HG03442 (cell line): Measurements from ENCODE around the gene EXOC2.
"Not testable (repeated sequence)": the region's sequence is repeated elsewhere in the genome, so short reads cannot be mapped to it uniquely, and the experiment has no call there.

ENCODE experiments used
- ATAC-seq: cut with Tn5 transposase; IDR thresholded peaks from one replicate; pipeline ENCODE4 v1.9.1; 2021; ENCODE audit warnings: mild to moderate bottlenecking, moderate library complexity; ENCODE audit not compliant: unreplicated experiment

EXOC2 gene

GRCh38 chr6:641225-641985 lies 51.5 kb downstream of the EXOC2 start:
- no peak for ATAC-seq

- peak; percentile 71 for ATAC-seq
These were observed 56.5 kb downstream of the EXOC2 start for GRCh38 chr6:636488-636887.

DNA sequence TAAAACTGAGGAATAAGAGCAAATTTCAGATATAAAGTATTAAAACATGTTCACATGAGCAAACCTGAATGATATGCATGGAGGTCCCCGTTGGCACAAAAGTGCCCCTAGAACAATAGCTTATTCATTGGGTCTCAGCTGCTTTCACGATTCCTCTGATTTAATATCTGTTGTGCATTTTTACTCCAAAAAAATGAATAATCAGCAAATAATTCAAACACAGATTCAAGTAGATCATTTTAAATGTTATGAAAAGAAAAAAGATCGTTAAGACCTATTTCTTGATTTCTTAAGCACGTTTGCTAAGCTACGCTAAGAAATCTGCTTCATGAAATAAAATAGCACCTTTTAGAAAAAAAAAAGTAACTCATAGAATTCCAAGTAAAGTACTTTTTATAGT lies 57.7 kb downstream of the EXOC2 start:
- ATAC-seq: no peak

- no peak for ATAC-seq
These were observed 59.3 kb downstream of the EXOC2 start for GRCh38 chr6:633611-634010.

DNA sequence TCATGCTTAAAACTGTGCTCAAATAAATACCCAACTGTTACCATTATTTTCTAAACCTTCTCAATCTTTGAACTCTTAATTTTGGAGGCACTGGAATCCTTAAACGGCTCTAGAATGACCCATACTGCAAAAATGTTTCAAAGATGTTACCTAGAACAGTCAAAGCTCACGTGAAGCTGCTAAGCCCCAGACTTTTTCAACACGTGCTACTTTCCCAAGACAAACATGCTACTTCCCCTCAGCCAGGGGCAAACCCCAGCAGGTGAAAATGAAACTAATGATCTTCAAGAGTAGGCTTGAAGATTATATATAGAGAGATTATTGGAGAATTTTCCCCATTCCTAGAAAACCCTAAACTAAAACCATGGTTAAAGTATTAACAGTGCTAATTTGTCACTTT lies 64.2 kb downstream of the EXOC2 start:
- ATAC-seq: no peak

DNA sequence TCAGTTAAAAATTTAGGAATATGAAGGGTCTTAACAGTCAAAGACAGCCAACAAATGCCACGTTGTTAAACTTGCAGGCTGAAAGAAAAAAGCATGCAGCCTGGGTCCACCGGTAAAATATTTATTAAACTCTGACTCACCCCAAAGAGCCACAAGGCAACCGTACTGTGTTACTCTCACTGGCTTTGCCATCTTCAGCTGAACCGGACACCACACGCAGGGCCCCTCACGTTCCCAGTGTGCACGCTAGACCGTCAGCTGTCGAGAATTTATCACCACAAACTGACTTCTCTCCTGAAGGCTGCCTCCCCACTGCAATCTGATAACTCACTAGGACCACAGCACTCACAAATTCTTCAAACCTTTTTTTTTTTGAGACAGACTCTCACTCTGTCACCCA lies 66.7 kb downstream of the EXOC2 start:
- no peak for ATAC-seq

DNA sequence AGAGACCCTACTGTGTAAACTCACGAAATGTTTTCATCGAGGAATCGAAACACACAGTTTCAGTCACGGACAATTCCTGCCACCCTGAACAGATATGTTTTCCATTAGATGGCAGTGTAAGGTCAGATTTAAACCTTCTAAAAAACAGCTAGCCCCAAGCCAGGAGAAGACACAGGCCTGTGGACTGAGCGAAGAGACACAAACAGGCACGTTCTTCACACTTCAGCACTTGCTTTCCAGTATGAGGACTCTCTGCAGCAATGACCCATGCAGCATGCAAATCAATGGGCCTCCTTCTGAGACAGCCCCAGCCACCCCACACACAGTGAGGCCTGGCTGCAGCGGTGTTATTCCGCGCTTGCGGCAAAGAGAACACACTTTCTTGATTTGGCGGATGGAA lies 68.0 kb downstream of the EXOC2 start:
- no peak for ATAC-seq

- no peak for ATAC-seq
These were observed 70.5 kb downstream of the EXOC2 start for GRCh38 chr6:622462-622861.

DNA sequence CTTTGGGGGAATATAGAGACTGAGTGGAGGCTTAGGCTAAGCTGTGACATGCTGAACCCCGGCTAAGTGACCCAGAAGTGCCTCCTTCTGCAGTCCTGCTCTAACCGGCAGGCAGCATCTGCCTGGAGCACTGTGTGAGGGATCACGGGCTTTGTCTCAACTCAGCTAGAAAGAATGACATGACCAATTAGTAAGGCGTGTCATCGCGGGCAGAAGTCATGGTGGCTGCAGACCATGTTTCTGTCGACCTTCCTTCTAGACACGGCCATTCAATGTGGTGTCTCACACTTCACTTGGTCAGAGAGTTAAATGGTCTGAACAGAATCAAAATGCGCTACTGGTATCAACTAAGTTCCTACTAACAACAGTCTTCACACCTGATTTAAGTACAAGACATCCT lies 71.0 kb downstream of the EXOC2 start:
- no peak for ATAC-seq

- ATAC-seq: no peak
These were observed 72.0 kb downstream of the EXOC2 start for GRCh38 chr6:620950-621349.

- ATAC-seq: no peak
These were observed 72.8 kb downstream of the EXOC2 start for GRCh38 chr6:620166-620565.

- ATAC-seq: no peak
These were observed 75.4 kb downstream of the EXOC2 start for GRCh38 chr6:617456-618100.

DNA sequence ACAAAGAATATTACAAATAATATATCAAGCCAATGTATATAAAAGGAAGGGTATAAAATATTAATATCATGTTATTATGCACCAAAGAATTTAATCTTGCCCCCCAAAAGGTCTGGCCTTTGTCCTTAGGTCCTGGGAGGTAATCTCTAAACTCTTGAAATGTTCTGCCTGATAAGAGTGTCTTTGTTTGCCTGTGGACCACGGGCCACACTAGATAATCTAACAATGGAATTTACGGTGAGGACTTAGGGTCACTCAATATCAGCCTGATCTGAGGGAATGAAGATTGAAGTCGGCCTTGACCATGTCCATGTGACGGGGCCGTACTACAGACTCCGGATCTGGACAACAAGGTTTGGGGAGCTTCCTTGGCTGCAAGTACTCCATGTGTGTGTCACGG lies 79.0 kb downstream of the EXOC2 start:
- ATAC-seq: no peak

GRCh38 chr6:611928-612327 lies 81.0 kb downstream of the EXOC2 start:
- ATAC-seq: no peak

GRCh38 chr6:610882-611281 lies 82.1 kb downstream of the EXOC2 start:
- no peak for ATAC-seq

DNA sequence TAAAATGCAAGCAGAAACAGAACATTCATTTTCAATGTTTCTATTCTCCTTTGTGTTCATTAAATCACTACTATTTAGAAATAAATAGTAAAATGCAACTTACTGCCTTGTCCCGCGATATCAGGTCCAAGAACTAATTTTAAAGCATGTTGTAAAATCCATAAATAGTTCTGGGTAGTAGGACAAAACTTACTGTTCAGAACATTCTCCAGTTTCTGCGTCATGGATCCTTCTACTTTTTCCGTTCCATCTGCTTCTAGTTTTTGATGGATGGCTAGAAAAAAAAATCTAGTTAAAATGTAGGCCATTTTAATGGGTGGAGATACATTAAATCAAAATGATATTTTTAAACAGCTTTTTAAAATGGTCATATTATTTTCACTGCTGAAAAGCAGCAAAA lies 83.0 kb downstream of the EXOC2 start:
- ATAC-seq: no peak

- no peak for ATAC-seq
These were observed 86.0 kb downstream of the EXOC2 start for GRCh38 chr6:606829-607379.

- not testable (repeated sequence) for ATAC-seq
These were observed 87.0 kb downstream of the EXOC2 start for GRCh38 chr6:605895-606294.

- no peak for ATAC-seq
These were observed 88.4 kb downstream of the EXOC2 start for GRCh38 chr6:604579-604978.

DNA sequence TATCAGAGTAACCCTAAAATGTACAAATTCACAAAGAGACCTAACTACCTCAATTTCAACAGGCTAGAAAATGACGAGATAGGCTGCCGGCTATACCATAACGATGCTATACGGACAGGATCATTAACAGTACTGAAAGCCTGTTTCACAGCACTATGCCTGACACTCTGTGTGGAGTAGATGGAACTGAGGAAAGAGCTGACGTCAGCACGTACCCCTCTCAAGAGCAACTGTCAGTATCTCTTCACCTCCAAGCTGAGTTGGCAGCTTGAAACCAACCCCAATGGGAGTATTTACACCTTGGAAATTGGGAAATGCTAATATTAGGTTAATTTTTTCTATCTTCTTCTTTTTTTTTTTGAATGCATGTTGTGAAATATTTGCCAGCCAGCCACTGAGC lies 89.7 kb downstream of the EXOC2 start:
- ATAC-seq: no peak

DNA sequence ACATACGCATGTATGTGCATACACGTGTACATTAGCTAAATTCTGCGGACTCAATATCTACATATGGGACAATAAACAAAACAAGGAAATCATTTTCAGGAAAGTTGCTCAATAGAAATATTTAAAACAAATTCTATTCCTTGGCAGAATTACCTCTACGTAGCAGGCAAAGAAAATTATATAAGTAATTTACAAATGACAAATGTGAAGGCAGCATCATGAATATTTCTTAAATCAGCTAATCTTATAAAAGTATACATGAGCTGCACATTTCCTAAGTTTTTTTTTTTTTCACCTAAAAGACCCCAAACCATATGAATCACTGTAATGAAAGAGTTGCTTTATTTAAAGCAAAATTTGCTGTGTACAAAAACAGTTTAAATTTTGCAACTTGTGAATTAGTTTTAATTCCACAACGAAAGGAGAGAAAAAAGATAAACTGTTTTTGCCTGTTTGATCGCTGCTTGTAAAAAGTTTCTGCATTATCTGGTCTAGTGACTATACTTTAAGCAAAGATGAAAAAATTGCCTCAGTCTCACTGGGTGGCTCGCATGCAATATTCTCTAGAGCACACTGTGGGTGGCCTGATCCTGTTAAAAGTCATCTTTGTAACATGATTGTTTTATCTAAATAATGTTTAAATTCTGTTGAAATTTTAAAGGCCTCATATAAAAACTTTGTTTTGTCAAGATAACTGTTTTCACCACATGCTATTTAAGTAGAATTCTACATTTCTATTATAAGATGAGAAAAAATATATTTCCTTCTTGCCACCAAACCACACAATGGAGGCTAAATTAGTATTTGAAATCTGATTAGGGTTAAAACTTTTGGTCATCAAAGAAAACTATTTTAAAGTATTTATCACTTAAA lies 93.1 kb downstream of the EXOC2 start:
- no peak for ATAC-seq

GRCh38 chr6:593907-594212 lies 99.1 kb downstream of the EXOC2 start:
- ATAC-seq: no peak
